ENCODE data around the gene CRISPLD2.

The CRISPLD2 gene

GRCh38 chr16:84957792-84958191 is 138.0 kb downstream of the CRISPLD2 start:
- DNase-seq (ENCODE audit: low read depth in 2 of 2): no peak

Measured in stimulated activated CD8-positive, alpha-beta memory T cell treated with anti-CD3 and anti-CD28 coated beads, Interleukin-7, amount 100 ng/mL, for 4 hours (primary cell).